A549 treated with CpdA at 1 μM for 4 hours (cell line): ENCODE results near the gene SLC7A14. TPM values are rescaled to one million over a fixed set of nuclear protein-coding genes. Genes with fewer than 3 reads are reported as not detected.

Source experiments
- total RNA-seq: library from RNA; stranded (reverse); fragments of 200-300 nt; extraction: Qiagen RNA extraction; gene quantifications from 5 replicates; pipeline ENCODE4 v1.2.3, GENCODE V29; 2022; ENCODE audit warnings: low read depth

SLC7A14 gene
- total RNA-seq = not detected in 5 replicates

DNA sequence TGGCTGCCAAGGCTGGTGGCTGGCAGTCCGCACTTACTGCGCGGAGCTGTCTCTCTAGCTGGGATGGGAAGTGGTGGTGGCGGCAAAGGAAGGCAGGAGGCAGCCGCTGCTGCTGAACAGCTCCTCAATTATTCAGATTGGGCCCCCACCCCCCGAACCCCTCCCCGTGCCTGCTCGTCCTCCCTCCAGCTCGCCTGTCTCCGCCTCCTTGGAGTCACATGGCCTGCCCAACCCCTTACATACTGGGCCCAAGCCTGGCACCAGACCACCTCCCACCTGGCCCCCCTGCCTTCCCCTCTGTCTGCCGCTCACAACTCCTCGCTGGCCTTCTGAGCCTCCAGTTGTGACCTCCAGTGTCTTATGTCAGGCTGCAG, at the start of gene SLC7A14:
TSS of gene SLC7A14 (minus strand) at position 139 of the 374 bp plus-strand sequence. CDS start 59,139 bp downstream, outside the sequence.

GRCh38 chr3:170418422-170419398, 167.2 kb downstream of the SLC7A14 start, which contains the start of gene CLDN11:
Gene CLDN11, plus strand, starts transcription at chr3:170418868. Its CDS starts 199 bp downstream, at chr3:170419067.

Other genes with a start within 250 kb of the SLC7A14 start
- 18.4 to 31.8 TPM (median 23.3 TPM) in 5 replicates for gene SKIL, start 228.4 kb downstream of the SLC7A14 start, total RNA-seq
- gene CLDN11, start 167.2 kb downstream of the SLC7A14 start, total RNA-seq = 0.14 to 0.26 TPM (median 0.22 TPM) in 5 replicates